ENCODE results near the gene TMEFF2. TPM values are rescaled to one million over a fixed set of nuclear protein-coding genes. Genes with fewer than 3 reads are reported as not detected.
A peak's percentile ranks its signal among the peaks of the same experiment; 100 is the strongest.

TMEFF2 gene
- total and polyA plus RNA-seq, 10 of the 15 experiments (the other 5 are each of a cell fraction or from before 2014, with no cell fraction given) = not detected

GRCh38 chr2:192151853-192152252, 42.9 kb downstream of the TMEFF2 start (continued):
- no peak for TF ChIP-seq IRF5 (IDR thresholded peaks at IDR 0.05; ENCODE audit: borderline replicate concordance)
- TF ChIP-seq CBX5 (IDR thresholded peaks at IDR 0.05; ENCODE audit: low read depth) = no peak
- no peak for TF ChIP-seq TCF12 (IDR thresholded peaks at IDR 0.05; ENCODE audit: low read depth, low read length)
- TF ChIP-seq SMAD1 (IDR thresholded peaks at IDR 0.05; ENCODE audit: low read depth, partially characterized antibody) = no peak
- peak; percentile 28; the same call in 1 of the 2 replicates for TF ChIP-seq NR2F1 (conservative IDR thresholded peaks at IDR 0.05)
- TF ChIP-seq MYC (IDR thresholded peaks at IDR 0.05; ENCODE audit: insufficient read depth, insufficient read length, insufficient replicate concordance, low read length, severe bottlenecking) = no peak
- TF ChIP-seq IRF4 (IDR thresholded peaks at IDR 0.05; ENCODE audit: low read depth, low read length) = no peak
- TF ChIP-seq IKZF1 (conservative IDR thresholded peaks at IDR 0.05) = 0 out of 2 replicates have a peak, but pooled peaks have one; percentile 25

GRCh38 chr2:192150166-192150565, 44.6 kb downstream of the TMEFF2 start:
- TF ChIP-seq PKNOX1 (IDR thresholded peaks at IDR 0.05) (no peak), CREB1 (IDR thresholded peaks at IDR 0.05; ENCODE audit: low read depth) (no peak), EP300 (IDR thresholded peaks at IDR 0.05; ENCODE audit: borderline replicate concordance in 1 of 2, control insufficient read depth in 1 of 2, low read depth in 2 of 2, low read length in 2 of 2) (no peak), TAF1 (IDR thresholded peaks at IDR 0.05; ENCODE audit: borderline replicate concordance, low read depth, low read length) (no peak)
- Histone ChIP-seq H3K27ac (ENCODE audit: control insufficient read depth, insufficient read depth) (no peak overlapping the region), H3K36me3 (ENCODE audit: control insufficient read depth in 2 of 2, insufficient read depth in 2 of 2, low read length in 1 of 2) (no peaks in the 10 kb centered on the region), H3K4me3 (no peak overlapping the region), H3K79me2 (ENCODE audit: control insufficient read depth, insufficient read depth, low read length) (no peaks in the 10 kb centered on the region), H3K9ac (ENCODE audit: control insufficient read depth, insufficient read depth, low read length) (no peak overlapping the region), H2AFZ (ENCODE audit: control insufficient read depth, low read depth, low read length) (no peak overlapping the region), H3K4me1 (ENCODE audit: control insufficient read depth, insufficient read depth, low read length) (no peaks in the 10 kb centered on the region), H4K20me1 (ENCODE audit: control insufficient read depth, insufficient read depth) (no peaks in the 10 kb centered on the region), H3K9me3 (replicated peaks; ENCODE audit: control insufficient read depth, insufficient read depth, low read length) (no peaks in the 10 kb centered on the region), H3K4me2 (ENCODE audit: control insufficient read depth, insufficient read depth) (no peak overlapping the region), H3K27me3 (replicated peaks in 1 of 2; ENCODE audit: control insufficient read depth in 2 of 2, insufficient read depth in 2 of 2, low read length in 1 of 2) (no peaks in the 10 kb centered on the region; a peak in 1 of 4 replicates)
- CTCF ChIA-PET = no interaction called here
- no peak for DNase-seq (ENCODE audit: low read depth, low spot score)
- intact Hi-C loops (cut with micrococcal nuclease; ENCODE audit: unreplicated experiment) = no loop called here
- no TSS peak for BruUV-seq (replicated peaks)
- WGBS (ENCODE audit: insufficient coverage, insufficient replicate concordance, low lambda C conversion rate, missing lambda C conversion rate) = 49% methylated on average over 3 of the region's 3 CpGs
- POLR2A ChIA-PET = no interaction called here
- RAD21 ChIA-PET (ENCODE audit: unreplicated experiment) = no interaction called here
- SMC1A ChIA-PET (ENCODE audit: uncharacterized antibody, unreplicated experiment) = no interaction called here
- ATAC-seq = no peak
- no peak for FAIRE-seq
- in situ Hi-C loops (cut with MboI) = no loop called here
